HepG2 (cell line): ENCODE measurements around the gene MACROD2. TPM values are rescaled to one million over a fixed set of nuclear protein-coding genes. Genes with fewer than 3 reads are reported as not detected.

Experiments used
- ATAC-seq: fragments of 200-7000 bp; cut with Tn5 transposase; 3 replicates; pipeline ENCODE4 v1.9.1; 2020; ENCODE audit warnings: mild to moderate bottlenecking, moderate library complexity
- BruUV-seq: library from RNA; stranded (reverse); fragments of 400-500 nt; replicated peaks from 2 replicates; lab custom pipeline; 2021; lab: Mats Ljungman, UMichigan
- CTCF ChIA-PET: fragments of 300-600 bp; formaldehyde crosslinking; extraction: SDS; loops from one replicate; lab custom pipeline; 2021; ENCODE audit warnings: low total read pairs, inconsistent platforms, low intra/inter-chr PET ratio; lab: Yijun Ruan, JAX
- POLR2A ChIA-PET: fragments of 350-600 bp; sonication (Branson Sonifier 250); formaldehyde crosslinking; loops from one replicate; lab custom pipeline; 2020; ENCODE audit warnings: antibody characterized with exemption, inconsistent platforms; lab: Yijun Ruan, JAX
- DNase-seq: peaks from one replicate; pipeline ENCODE4 v3.0.0-alpha.2; 2015; ENCODE audit warnings: low spot score
- FAIRE-seq: peaks from 3 replicates; lab custom pipeline; 2011; peaks lifted over from hg19 to GRCh38; lab: Jason Lieb, UNC
- H2AFZ ChIP-seq: one replicate; pipeline ENCODE4 v1.6.1; 2011; ENCODE audit warnings: low read length, inconsistent platforms
- H3K27ac ChIP-seq: fragments of 300-600 bp; 3 replicates; pipeline ENCODE4 v1.8.0; 2011; ENCODE audit warnings: mixed run types, mild to moderate bottlenecking, mixed read lengths, low read length, inconsistent platforms; ENCODE audit not compliant: insufficient read depth; ENCODE audit errors: extremely low read length
- H3K27me3 ChIP-seq, 2 experiments: fragments of 200-600 bp in 1 of 2; 2 replicates in 1 of 2; 3 replicates in 1 of 2; pipeline versions ENCODE4 v1.6.0 to v1.8.0; 2011; ENCODE audit warnings: low read length in 2 of 2, mild to moderate bottlenecking in 2 of 2, moderate library complexity in 2 of 2, inconsistent platforms in 1 of 2; ENCODE audit not compliant: insufficient read depth in 2 of 2, control insufficient read depth in 1 of 2
- H3K36me3 ChIP-seq, 2 experiments: fragments of 200-600 bp in 1 of 2; replicated peaks in 1 of 2; 2 replicates in 1 of 2; 3 replicates in 1 of 2; pipeline versions ENCODE4 v1.5.1 to v1.8.0; 2011; ENCODE audit warnings: low read length in 2 of 2, inconsistent platforms in 1 of 2; ENCODE audit not compliant: insufficient read depth in 2 of 2, control insufficient read depth in 1 of 2
- H3K4me1 ChIP-seq: 2 replicates; pipeline ENCODE4 v1.5.1; 2012; ENCODE audit warnings: low read length, inconsistent platforms; ENCODE audit not compliant: insufficient read depth
- H3K4me2 ChIP-seq: 2 replicates; pipeline ENCODE4 v1.6.0; 2011; ENCODE audit warnings: low read depth, low read length, inconsistent platforms
- H3K4me3 ChIP-seq, 3 experiments: fragments of 200-600 bp in 1 of 3; sonication (generic), shearing (Covaris generic) in 1 of 3; replicated peaks in 1 of 3; 2 replicates each; pipeline ENCODE4 v1.5.1; 2011 to 2016; ENCODE audit warnings: low read length in 3 of 3, inconsistent platforms in 2 of 3, low read depth in 2 of 3, mild to moderate bottlenecking in 2 of 3, control low read depth in 1 of 3, mixed read lengths in 1 of 3; ENCODE audit not compliant: insufficient read depth in 1 of 3
- H3K79me2 ChIP-seq: one replicate; pipeline ENCODE4 v1.6.1; 2011; ENCODE audit warnings: low read length, inconsistent platforms; ENCODE audit not compliant: insufficient read depth
- H3K9ac ChIP-seq: 2 replicates; pipeline ENCODE4 v1.6.0; 2011; ENCODE audit warnings: mild to moderate bottlenecking, low read depth, low read length, inconsistent platforms; ENCODE audit not compliant: insufficient read depth
- H3K9me3 ChIP-seq: 2 replicates; pipeline ENCODE4 v1.5.1; 2012; ENCODE audit warnings: mild to moderate bottlenecking, low read length
- H4K20me1 ChIP-seq: 2 replicates; pipeline ENCODE4 v1.6.0; 2011; ENCODE audit warnings: inconsistent platforms, mild to moderate bottlenecking, low read length, moderate library complexity; ENCODE audit not compliant: insufficient read depth
- CBX1 ChIP-seq: IDR thresholded peaks from one replicate; pipeline ENCODE4 v1.6.1; 2016; ENCODE audit warnings: antibody characterized with exemption, low read depth
- CHCHD3 ChIP-seq: sonication (generic); formaldehyde crosslinking; IDR thresholded peaks from 2 replicates; pipeline ENCODE4 v1.8.0; 2022; ENCODE audit warnings: mild to moderate bottlenecking, missing genetic modification reagents, moderate library complexity
- KLF16 ChIP-seq, 2 experiments: sonication (generic) in 1 of 2; formaldehyde crosslinking in 1 of 2; IDR thresholded peaks; 2 replicates each; pipeline versions ENCODE4 v1.6.1 to v1.8.0; 2016 to 2023; ENCODE audit warnings: missing genetic modification reagents in 2 of 2, missing compliant biosample characterization in 1 of 2
- KLF9 ChIP-seq: IDR thresholded peaks from 2 replicates; pipeline ENCODE4 v1.6.1; 2016; ENCODE audit warnings: low read depth
- MXD4 ChIP-seq: IDR thresholded peaks from 2 replicates; pipeline ENCODE4 v1.6.1; 2016; ENCODE audit warnings: mild to moderate bottlenecking, missing biosample characterization, missing genetic modification reagents
- NBN ChIP-seq: fragments of 450-650 bp; conservative IDR thresholded peaks from 2 replicates; pipeline ENCODE4 v1.6.1; 2017
- NR2F6 ChIP-seq, 2 experiments: IDR thresholded peaks; 2 replicates each; pipeline ENCODE4 v1.6.1; 2016; ENCODE audit warnings: antibody characterized with exemption in 1 of 2, mild to moderate bottlenecking in 1 of 2
- SAFB2 ChIP-seq: sonication (generic); formaldehyde crosslinking; IDR thresholded peaks from 2 replicates; pipeline ENCODE4 v1.5.1; 2020; ENCODE audit warnings: missing genetic modification reagents, low read depth, mild to moderate bottlenecking, borderline replicate concordance
- SALL1 ChIP-seq: sonication (generic); formaldehyde crosslinking; IDR thresholded peaks from 2 replicates; pipeline ENCODE4 v1.8.0; 2022; ENCODE audit warnings: mild to moderate bottlenecking, missing genetic modification reagents
- SIN3B ChIP-seq: fragments of 150-350 bp; IDR thresholded peaks from 2 replicates; pipeline ENCODE4 v1.6.1; 2014; ENCODE audit warnings: low read length
- XBP1 ChIP-seq: sonication (generic); formaldehyde crosslinking; IDR thresholded peaks from 2 replicates; pipeline ENCODE4 v1.5.0; 2020; ENCODE audit warnings: missing genetic modification reagents
- ZNF101 ChIP-seq: sonication (generic); formaldehyde crosslinking; IDR thresholded peaks from 2 replicates; pipeline ENCODE4 v1.4.0; 2020; ENCODE audit warnings: mild to moderate bottlenecking, low read depth, missing genetic modification reagents, borderline replicate concordance
- ZNF326 ChIP-seq: sonication (generic); formaldehyde crosslinking; IDR thresholded peaks from 2 replicates; pipeline ENCODE4 v1.4.0; 2020; ENCODE audit warnings: missing genetic modification reagents, borderline replicate concordance
- ZNF333 ChIP-seq: sonication (generic); formaldehyde crosslinking; IDR thresholded peaks from 2 replicates; pipeline ENCODE4 v1.4.0; 2020; ENCODE audit warnings: mild to moderate bottlenecking, missing genetic modification reagents, borderline replicate concordance
- ZNF432 ChIP-seq: sonication (generic); formaldehyde crosslinking; IDR thresholded peaks from 2 replicates; pipeline ENCODE4 v1.5.0; 2020; ENCODE audit warnings: missing genetic modification reagents, mild to moderate bottlenecking, borderline replicate concordance
- ZNF543 ChIP-seq: sonication (generic); formaldehyde crosslinking; IDR thresholded peaks from 2 replicates; pipeline ENCODE4 v1.4.0; 2020; ENCODE audit warnings: mild to moderate bottlenecking, missing genetic modification reagents
- ZNF549 ChIP-seq: sonication (generic); formaldehyde crosslinking; IDR thresholded peaks from 2 replicates; pipeline ENCODE4 v1.5.0; 2020; ENCODE audit warnings: missing genetic modification reagents
- ZSCAN12 ChIP-seq: sonication (generic); formaldehyde crosslinking; IDR thresholded peaks from 2 replicates; pipeline ENCODE4 v1.9.0; 2021; ENCODE audit warnings: mild to moderate bottlenecking, missing genetic modification reagents
- ZXDC ChIP-seq: sonication (generic); formaldehyde crosslinking; IDR thresholded peaks from 2 replicates; pipeline ENCODE4 v1.5.0; 2020; ENCODE audit warnings: mild to moderate bottlenecking, missing genetic modification reagents
- WGBS: methylation state at CpG from one replicate; pipeline ENCODE4 v1.1.6; 2017; ENCODE audit warnings: low lambda C conversion rate; 5-methylcytosine and 5-hydroxymethylcytosine counted together
- in situ Hi-C: cut with HindIII; loops from 2 replicates; pipeline ENCODE4 v1.10.0; 2017; ENCODE audit warnings: low pct_unique_long_range_greater_than_20kb; ENCODE audit not compliant: extremely low pct_ligation_motif_present
- intact Hi-C: fragments of 100-400 bp; cut with micrococcal nuclease; formaldehyde crosslinking; loops from one replicate; pipeline ENCODE4 v1.10.0; 2022; ENCODE audit not compliant: unreplicated experiment
- polyA plus RNA-seq, 8 experiments: library from polyadenylated mRNA; depleted of rRNA in 3 of 8; stranded (reverse) in 7 of 8; unstranded in 1 of 8; fragments of >200 nt; fragmentation: Illumina TruSeq in 4 of 8; extraction: Trizol in 4 of 8; gene quantifications; 2 replicates each; pipeline versions ENCODE4 v1.2.1 to v1.2.3, GENCODE V29; 2011 to 2016; ENCODE audit warnings: low read depth in 4 of 8, missing spikeins in 1 of 8, mixed read lengths in 1 of 8; ENCODE audit not compliant: insufficient read depth in 1 of 8
- total RNA-seq, 5 experiments: library from RNA; depleted of rRNA; stranded (reverse); fragments of >200 nt; fragmentation: Illumina TruSeq; extraction: Trizol; gene quantifications; 2 replicates each; pipeline ENCODE4 v1.2.3, GENCODE V29; 2016; ENCODE audit warnings: low read depth in 1 of 5

MACROD2 gene
- total and polyA plus RNA-seq, 2 of the 13 experiments (the other 11 are each of a cell fraction or from before 2014, with no cell fraction given): 0.13 to 0.51 TPM

- in situ Hi-C loops: no loop called here
These were observed 888.0 kb downstream of the MACROD2 start for GRCh38 chr20:14883324-14883723.

GRCh38 chr20:14885661-14886060, 890.3 kb downstream of the MACROD2 start:
- FAIRE-seq: no peak
- POLR2A ChIA-PET: no interaction called here
- no peaks in the 10 kb centered on the region for H3K79me2 ChIP-seq
- TF ChIP-seq ZNF543: no peak
- no peak for TF ChIP-seq ZNF326
- no peak for TF ChIP-seq CBX1
- no peak for TF ChIP-seq ZNF101
- no peak for TF ChIP-seq NR2F6 (IDR thresholded peaks at IDR 0.05)
- TF ChIP-seq NR2F6 (CRISPR knock-in tag; IDR thresholded peaks at IDR 0.05): no peak
- TF ChIP-seq SALL1 (CRISPR knock-in tag): no peak
- no peak for TF ChIP-seq NBN
- TF ChIP-seq ZXDC (CRISPR knock-in tag): no peak
- no peak for TF ChIP-seq KLF16 (CRISPR knock-in tag; IDR thresholded peaks at IDR 0.05)
- TF ChIP-seq ZNF333 (CRISPR knock-in tag): no peak
- TF ChIP-seq ZSCAN12 (CRISPR knock-in tag): no peak
- TF ChIP-seq ZNF432 (CRISPR knock-in tag): no peak

More at GRCh38 chr20:14883324-14883723, 888.0 kb downstream of the MACROD2 start:
- no peak for ATAC-seq
- Histone ChIP-seq H3K9me3 (no peaks in the 10 kb centered on the region), H3K4me2 (no peak overlapping the region), H3K4me1 (peaks cover 18% of the 10 kb centered on the region), H4K20me1 (no peaks in the 10 kb centered on the region), H3K9ac (no peak overlapping the region), H3K27ac (no peak overlapping the region), H2AFZ (no peak overlapping the region), H3K27me3 (no peaks in the 10 kb centered on the region), H3K79me2 (no peaks in the 10 kb centered on the region), H3K4me3 (no peak overlapping the region), H3K36me3 (no peaks in the 10 kb centered on the region)
- BruUV-seq: no TSS peak
- TF ChIP-seq SIN3B (no peak), ZNF549 (CRISPR knock-in tag) (no peak), SAFB2 (no peak), CHCHD3 (no peak), KLF9 (CRISPR knock-in tag) (no peak), XBP1 (CRISPR knock-in tag) (no peak), MXD4 (no peak)
- 2% methylated on average over 1 of the region's 1 CpG for WGBS
- no peak for DNase-seq
- ChIA-PET POLR2A (no interaction called here), CTCF (no interaction called here)
- intact Hi-C loops: no loop called here
- FAIRE-seq: no peak

More at GRCh38 chr20:14885661-14886060, 890.3 kb downstream of the MACROD2 start:
- Histone ChIP-seq H3K9ac (no peak overlapping the region), H2AFZ (no peak overlapping the region), H3K27ac (no peak overlapping the region), H3K9me3 (no peaks in the 10 kb centered on the region), H3K4me2 (no peak overlapping the region), H3K27me3 (no peaks in the 10 kb centered on the region), H3K4me3 (no peak overlapping the region), H4K20me1 (no peaks in the 10 kb centered on the region), H3K4me1 (no peaks in the 10 kb centered on the region), H3K36me3 (no peaks in the 10 kb centered on the region)
- BruUV-seq: no TSS peak
- ATAC-seq: no peak
- CTCF ChIA-PET: no interaction called here
- 2% methylated on average over 1 of the region's 1 CpG for WGBS
- DNase-seq: no peak
- intact Hi-C loops (no loop called here), in situ Hi-C loops (no loop called here)
